Loucy (cell line): ENCODE data around the gene SV2A.
"Not testable (repeated sequence)": the region's sequence is repeated elsewhere in the genome, so short reads cannot be mapped to it uniquely, and the experiment has no call there.

Source experiments
- H2AFZ ChIP-seq: fragments of 200-600 bp; sonication (generic); 2 replicates; pipeline ENCODE4 v1.6.0; 2016; ENCODE audit warnings: antibody characterized with exemption, mild to moderate bottlenecking, low read length, moderate library complexity
- H3F3A ChIP-seq: fragments of 200-600 bp; 2 replicates; pipeline ENCODE4 v1.6.0; 2016; ENCODE audit warnings: antibody characterized with exemption, low read depth, mild to moderate bottlenecking
- H3K27me3 ChIP-seq: fragments of 200-600 bp; sonication (generic); 2 replicates; pipeline ENCODE4 v1.6.1; 2014; ENCODE audit warnings: low read length, mild to moderate bottlenecking; ENCODE audit not compliant: insufficient read depth, poor library complexity, severe bottlenecking
- H3K36me3 ChIP-seq: fragments of 200-600 bp; sonication (generic); 2 replicates; pipeline ENCODE4 v1.6.1; 2016; ENCODE audit warnings: low read length; ENCODE audit not compliant: insufficient read depth
- H3K4me1 ChIP-seq: fragments of 200-600 bp; sonication (generic); 2 replicates; pipeline ENCODE4 v1.5.1; 2014; ENCODE audit warnings: low read length, mild to moderate bottlenecking; ENCODE audit not compliant: insufficient read depth, poor library complexity, severe bottlenecking
- H3K4me2 ChIP-seq: fragments of 200-600 bp; sonication (generic); 2 replicates; pipeline ENCODE4 v1.6.0; 2014; ENCODE audit warnings: antibody characterized with exemption, low read length, low read depth, mild to moderate bottlenecking; ENCODE audit not compliant: poor library complexity, severe bottlenecking
- H3K4me3 ChIP-seq: fragments of 200-600 bp; sonication (generic); 2 replicates; pipeline ENCODE4 v1.5.1; 2014; ENCODE audit warnings: low read length, mild to moderate bottlenecking, mixed read lengths; ENCODE audit not compliant: poor library complexity, severe bottlenecking
- H3K79me2 ChIP-seq: fragments of 200-600 bp; sonication (generic); 2 replicates; pipeline ENCODE4 v1.6.1; 2014; ENCODE audit warnings: low read length; ENCODE audit not compliant: insufficient read depth
- H3K9ac ChIP-seq: fragments of 200-600 bp; sonication (generic); 2 replicates; pipeline ENCODE4 v1.6.0; 2014; ENCODE audit warnings: mild to moderate bottlenecking, low read depth, low read length, moderate library complexity; ENCODE audit not compliant: poor library complexity, severe bottlenecking
- H3K9me2 ChIP-seq: fragments of 200-600 bp; sonication (generic); replicated peaks from 2 replicates; pipeline ENCODE4 v1.6.1; 2016; ENCODE audit warnings: low read depth, low read length, mixed read lengths
- H3K9me3 ChIP-seq: fragments of 200-600 bp; sonication (generic); 2 replicates; pipeline ENCODE4 v1.6.1; 2014; ENCODE audit warnings: mild to moderate bottlenecking, antibody characterized with exemption, low read length, low read depth; ENCODE audit not compliant: insufficient read depth
- H4K20me1 ChIP-seq: fragments of 200-600 bp; sonication (generic); 2 replicates; pipeline ENCODE4 v1.6.0; 2014; ENCODE audit warnings: antibody characterized with exemption, low read length, mild to moderate bottlenecking; ENCODE audit not compliant: insufficient read depth, poor library complexity, severe bottlenecking
- CTCF ChIP-seq: fragments of 200-600 bp; sonication (generic); conservative IDR thresholded peaks from 2 replicates; pipeline ENCODE4 v1.5.1; 2014; ENCODE audit warnings: mild to moderate bottlenecking, antibody characterized with exemption, low read length
- EZH2phosphoT487 ChIP-seq: fragments of 200-600 bp; IDR thresholded peaks from 2 replicates; pipeline ENCODE4 v1.6.1; 2018; ENCODE audit warnings: antibody characterized with exemption, mild to moderate bottlenecking, moderate library complexity, borderline replicate concordance

Gene SV2A

GRCh38 chr1:149879556-149879955 is 38.1 kb downstream of the SV2A start:
- TF ChIP-seq CTCF (no peak), EZH2phosphoT487 (no peak)
- Histone ChIP-seq H3K9me3 (no peaks in the 10 kb centered on the region), H3K36me3 (no peaks in the 10 kb centered on the region), H3K4me3 (peak overlapping the region; percentile 29), H3K4me1 (peaks cover 25% of the 10 kb centered on the region), H2AFZ (no peak overlapping the region), H3F3A (no peaks in the 10 kb centered on the region), H3K9ac (peak overlapping the region; percentile 69), H4K20me1 (no peaks in the 10 kb centered on the region), H3K27me3 (no peaks in the 10 kb centered on the region), H3K4me2 (peak overlapping the region; percentile 28), H3K9me2 (no peaks in the 10 kb centered on the region), H3K79me2 (peaks cover 15% of the 10 kb centered on the region)

GRCh38 chr1:149877211-149877946 is 40.3 kb downstream of the SV2A start:
- Histone ChIP-seq H3K9me2 (no peaks in the 10 kb centered on the region), H3K9ac (no peak overlapping the region), H3K4me2 (no peak overlapping the region), H3K9me3 (no peaks in the 10 kb centered on the region), H2AFZ (no peak overlapping the region), H4K20me1 (no peaks in the 10 kb centered on the region), H3K4me3 (no peak overlapping the region), H3K36me3 (no peaks in the 10 kb centered on the region), H3K79me2 (no peaks in the 10 kb centered on the region), H3F3A (no peaks in the 10 kb centered on the region), H3K27me3 (no peaks in the 10 kb centered on the region), H3K4me1 (peaks cover 13% of the 10 kb centered on the region)
- TF ChIP-seq EZH2phosphoT487 (no peak), CTCF (no peak)

- not testable (repeated sequence) for H3K27me3 ChIP-seq, H3K36me3 ChIP-seq, H3K9me2 ChIP-seq, H3K4me3 ChIP-seq, H3K4me1 ChIP-seq, H3K79me2 ChIP-seq, H2AFZ ChIP-seq, H3F3A ChIP-seq, H3K4me2 ChIP-seq, H3K9me3 ChIP-seq, H3K9ac ChIP-seq, H4K20me1 ChIP-seq
Measured at GRCh38 chr1:149873060-149873459, 44.6 kb downstream of the SV2A start.

GRCh38 chr1:149866887-149867286 is 50.8 kb downstream of the SV2A start:
- not testable (repeated sequence) for H4K20me1 ChIP-seq, H3K4me3 ChIP-seq, H3K9me3 ChIP-seq, H3K27me3 ChIP-seq, H3K4me1 ChIP-seq, H3K36me3 ChIP-seq, H3K9ac ChIP-seq, H3K79me2 ChIP-seq, H3K9me2 ChIP-seq, H3K4me2 ChIP-seq, H3F3A ChIP-seq, H2AFZ ChIP-seq

GRCh38 chr1:149861497-149862054 is 56.1 kb downstream of the SV2A start:
- not testable (repeated sequence) for H3K36me3 ChIP-seq, H2AFZ ChIP-seq, H3F3A ChIP-seq, H4K20me1 ChIP-seq, H3K4me1 ChIP-seq, H3K9me2 ChIP-seq, H3K27me3 ChIP-seq, H3K9me3 ChIP-seq, H3K9ac ChIP-seq, H3K4me3 ChIP-seq, H3K79me2 ChIP-seq, H3K4me2 ChIP-seq
